ENCODE results near the gene COL26A1.

- TF ChIP-seq POLR2A (IDR thresholded peaks at IDR 0.05) = no peak
- no peak for TF ChIP-seq POLR2AphosphoS5 (IDR thresholded peaks at IDR 0.05)
- TF ChIP-seq CTCF (IDR thresholded peaks at IDR 0.05) = no peak
Observed at GRCh38 chr7:101330011-101330484, 32.6 kb upstream of the COL26A1 start.
